CD4-positive, alpha-beta memory T cell (primary cell): ENCODE data around the gene MTUS2. TPM values are rescaled to one million over a fixed set of nuclear protein-coding genes. Genes with fewer than 3 reads are reported as not detected.

Experiments used
- CTCF ChIA-PET: fragments of 350-600 bp; sonication (Branson Sonifier 250); formaldehyde crosslinking; loops from one replicate; lab custom pipeline; 2021; ENCODE audit warnings: inconsistent platforms; ENCODE audit not compliant: partially characterized antibody; lab: Charles Lee
- POLR2A ChIA-PET: fragments of 350-600 bp; sonication (Branson Sonifier 250); formaldehyde crosslinking; loops from one replicate; lab custom pipeline; 2021; ENCODE audit not compliant: partially characterized antibody; lab: Charles Lee
- DNase-seq, 5 donors: peaks; one replicate each; pipeline versions ENCODE4 v3.0.0 to v3.0.0-alpha.2; 2020 to 2022; ENCODE audit warnings: mixed read lengths in 1 of 5
- H3K27ac ChIP-seq: one replicate; pipeline ENCODE4 v1.7.0; 2013; ENCODE audit warnings: low read depth, low read length
- H3K27me3 ChIP-seq: 2 replicates; pipeline ENCODE4 v1.7.0; 2013; ENCODE audit warnings: mild to moderate bottlenecking, low read length, moderate library complexity; ENCODE audit not compliant: insufficient read depth
- H3K36me3 ChIP-seq: 2 replicates; pipeline ENCODE4 v1.7.0; 2013; ENCODE audit warnings: mild to moderate bottlenecking, low read length, moderate library complexity; ENCODE audit not compliant: insufficient read depth
- H3K4me1 ChIP-seq: 2 replicates; pipeline ENCODE4 v1.7.0; 2013; ENCODE audit warnings: mild to moderate bottlenecking, low read length, moderate library complexity; ENCODE audit not compliant: insufficient read depth
- H3K4me3 ChIP-seq, 2 donors: one replicate each; pipeline ENCODE4 v1.7.0; 2013; ENCODE audit warnings: low read length in 2 of 2, mild to moderate bottlenecking in 1 of 2
- H3K9me3 ChIP-seq, 2 donors: one replicate each; pipeline ENCODE4 v1.7.0; 2013; ENCODE audit warnings: low read length in 2 of 2, control low read depth in 1 of 2; ENCODE audit not compliant: control insufficient read depth in 1 of 2
- H3K27ac Mint-ChIP-seq, 7 donors: one replicate each; pipeline ENCODE4 v1.8.0; 2020 to 2021; ENCODE audit warnings: mixed read lengths in 7 of 7, mild to moderate bottlenecking in 6 of 7, inconsistent platforms in 3 of 7, moderate library complexity in 3 of 7
- H3K27me3 Mint-ChIP-seq, 2 donors: one replicate each; pipeline ENCODE4 v1.8.0; 2020 to 2021; ENCODE audit warnings: mixed read lengths in 2 of 2
- H3K36me3 Mint-ChIP-seq, 2 donors: one replicate each; pipeline ENCODE4 v1.8.0; 2020 to 2021; ENCODE audit warnings: mixed read lengths in 2 of 2, inconsistent platforms in 1 of 2, mild to moderate bottlenecking in 1 of 2
- H3K4me1 Mint-ChIP-seq, 4 donors: one replicate each; pipeline ENCODE4 v1.8.0; 2020 to 2021; ENCODE audit warnings: mixed read lengths in 4 of 4, mild to moderate bottlenecking in 1 of 4
- H3K4me3 Mint-ChIP-seq, 8 donors: one replicate each; pipeline ENCODE4 v1.8.0; 2020 to 2021; ENCODE audit warnings: mixed read lengths in 8 of 8, mild to moderate bottlenecking in 7 of 8, moderate library complexity in 6 of 8, inconsistent platforms in 3 of 8
- H3K9me3 Mint-ChIP-seq, 8 donors: one replicate each; pipeline ENCODE4 v1.8.0; 2020 to 2021; ENCODE audit warnings: mixed read lengths in 8 of 8, mild to moderate bottlenecking in 5 of 8, inconsistent platforms in 3 of 8, moderate library complexity in 1 of 8
- intact Hi-C: fragments of 100-400 bp; cut with micrococcal nuclease; formaldehyde crosslinking; loops from one replicate; pipeline ENCODE4 v1.15.1; 2023
- polyA plus RNA-seq, 2 donors: library from polyadenylated mRNA; unstranded; fragments of 300-500 nt; fragmentation: Illumina TruSeq; gene quantifications; one replicate each; pipeline ENCODE4 v1.2.3, GENCODE V29; 2021
- total RNA-seq, 2 experiments: library from RNA; stranded (reverse); gene quantifications; one replicate each; pipeline ENCODE4 v1.2.3, GENCODE V29; 2021

MTUS2 gene
- total and polyA plus RNA-seq, 4 experiments from 2014 or later, result 0.12 to 1.1 (median 0.60) TPM

DNA sequence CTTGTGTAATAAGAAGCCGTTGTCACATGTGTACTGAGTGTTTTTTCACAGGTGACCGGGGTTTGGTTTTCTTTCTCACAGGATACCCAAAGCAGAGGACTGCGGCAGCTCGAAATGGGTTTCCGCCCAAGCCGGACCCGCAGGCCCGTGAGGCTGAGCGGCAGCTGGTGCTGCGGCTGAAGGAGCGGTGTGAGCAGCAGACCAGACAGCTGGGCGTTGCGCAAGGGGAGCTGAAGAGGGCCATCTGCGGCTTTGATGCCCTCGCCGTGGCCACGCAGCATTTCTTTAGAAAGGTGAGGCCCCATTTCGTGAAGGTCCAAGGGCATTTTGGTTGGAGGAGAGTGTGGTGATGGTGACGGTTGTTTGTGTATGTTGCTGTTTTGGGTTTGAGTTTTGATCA is 539.0 kb downstream of the MTUS2 start:
- H3K27me3 ChIP-seq, result no peaks in the 10 kb centered on the region
- POLR2A ChIA-PET, result no interaction called here
- no peak overlapping the region for H3K4me3 Mint-ChIP-seq
- no peaks in the 10 kb centered on the region for H3K9me3 ChIP-seq
- H3K9me3 Mint-ChIP-seq, result no peaks in the 10 kb centered on the region
- no peak overlapping the region for H3K27ac ChIP-seq
- no peak for DNase-seq
- no peak overlapping the region for H3K4me3 ChIP-seq
- no peak overlapping the region for H3K27ac Mint-ChIP-seq
- no peaks in the 10 kb centered on the region for H3K36me3 Mint-ChIP-seq
- H3K27me3 Mint-ChIP-seq, result peaks cover 14 to 16% of the 10 kb centered on the region in 2 donors
- CTCF ChIA-PET, result no interaction called here
- peaks cover 4% of the 10 kb centered on the region for H3K4me1 ChIP-seq
- peaks cover 0 to 4% (median 4%) of the 10 kb centered on the region in 4 donors for H3K4me1 Mint-ChIP-seq
- no peaks in the 10 kb centered on the region for H3K36me3 ChIP-seq
- intact Hi-C loops, result no loop called here

DNA sequence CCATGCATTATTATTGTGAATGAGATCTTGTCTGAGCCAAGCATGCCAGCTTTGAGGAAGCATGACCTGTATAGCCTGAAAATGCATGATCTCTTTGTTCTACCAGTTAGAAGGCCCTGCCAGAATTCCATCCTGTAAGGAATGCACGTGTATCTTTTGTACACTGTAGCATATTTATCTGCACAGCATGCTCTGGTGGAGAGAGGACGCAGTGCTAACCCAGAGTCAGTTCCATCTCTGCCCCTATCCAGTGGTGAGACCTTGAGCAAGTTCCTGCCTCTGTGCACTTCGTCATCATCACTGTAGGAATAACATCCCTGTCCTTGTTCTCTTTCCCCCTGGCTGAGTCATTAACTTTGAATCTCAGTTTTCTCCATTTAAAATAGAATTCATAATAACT is 541.6 kb downstream of the MTUS2 start:
- Histone ChIP-seq H3K27me3 (no peaks in the 10 kb centered on the region), H3K9me3 (no peaks in the 10 kb centered on the region), H3K27ac (no peak overlapping the region), H3K4me1 (peaks cover 4% of the 10 kb centered on the region), H3K36me3 (no peaks in the 10 kb centered on the region), H3K4me3 (no peak overlapping the region)
- ChIA-PET CTCF (interaction anchor here (1.7 kb wide), 1 partner anchor 282 kb away, joined by 4 read pairs; no protein-coding TSS in a partner anchor), POLR2A (no interaction called here)
- Mint-ChIP-seq H3K36me3 (no peaks in the 10 kb centered on the region), H3K4me1 (peaks cover 0 to 4% (median 4%) of the 10 kb centered on the region in 4 donors), H3K9me3 (no peaks in the 10 kb centered on the region), H3K4me3 (no peak overlapping the region), H3K27ac (no peak overlapping the region), H3K27me3 (peaks cover 5 to 10% of the 10 kb centered on the region in 2 donors)
- intact Hi-C loops, result loop anchor here (10.0 kb wide), 1 partner anchor 1037 kb away; no protein-coding TSS in a partner anchor
- DNase-seq, result no peak

DNA sequence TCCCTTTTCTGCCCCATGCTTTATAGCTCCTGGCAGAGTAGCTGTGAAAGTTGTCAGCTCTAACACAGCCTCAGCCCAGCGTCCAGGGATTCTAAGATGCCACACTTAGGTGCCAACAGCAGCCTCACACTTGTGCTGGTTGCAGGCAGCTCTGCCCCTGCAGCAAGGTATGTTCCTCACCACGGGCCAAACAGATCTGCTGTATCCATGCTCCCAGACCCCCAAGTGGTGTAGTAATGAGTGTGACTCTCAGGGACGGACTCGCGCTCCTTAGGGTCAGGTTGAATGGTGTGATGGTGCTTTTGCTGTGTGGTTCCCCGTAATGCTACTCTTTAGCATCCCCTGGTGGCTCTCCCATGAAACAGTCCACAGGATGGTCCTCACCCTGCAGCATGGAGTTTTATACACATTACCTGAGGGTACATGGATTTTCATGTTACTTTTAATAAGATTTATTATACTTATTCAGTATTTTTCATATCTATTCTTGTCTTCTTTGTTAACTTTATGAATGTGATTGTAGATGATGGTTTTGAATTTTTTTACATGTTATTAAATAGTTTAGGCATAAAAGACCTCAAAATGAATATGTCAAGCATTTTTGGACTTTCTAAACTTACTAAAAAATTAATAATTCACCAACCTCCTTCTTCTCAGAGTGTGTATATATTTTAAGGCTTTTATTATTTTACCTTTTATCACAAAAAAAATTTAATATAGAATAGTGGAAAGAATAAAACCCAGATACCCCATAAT is 542.9 kb downstream of the MTUS2 start:
- no peaks in the 10 kb centered on the region for H3K27me3 ChIP-seq
- CTCF ChIA-PET, result interaction anchor here (0.7 to 1.9 kb wide), 6 partner anchors 10 to 543 kb away, joined by 3 to 7 read pairs (median 4); partner anchors contain the start of gene MTUS2
- no peaks in the 10 kb centered on the region for H3K36me3 ChIP-seq
- intact Hi-C loops, result loop anchor here (1.0 to 10.0 kb wide), 2 partner anchors 282 to 1038 kb away; no protein-coding TSS in a partner anchor
- no peaks in the 10 kb centered on the region for H3K9me3 Mint-ChIP-seq
- H3K36me3 Mint-ChIP-seq, result no peaks in the 10 kb centered on the region
- peaks cover 0 to 4% (median 4%) of the 10 kb centered on the region in 4 donors for H3K4me1 Mint-ChIP-seq
- H3K27ac ChIP-seq, result no peak overlapping the region
- H3K4me1 ChIP-seq, result peaks cover 4% of the 10 kb centered on the region
- H3K27me3 Mint-ChIP-seq, result peaks cover 9 to 13% of the 10 kb centered on the region in 2 donors
- POLR2A ChIA-PET, result no interaction called here
- peak in 4 of 5 donors; percentile 37 to 49 (median 43) for DNase-seq
- H3K4me3 Mint-ChIP-seq, result peak overlapping the region in 5 of 8 donors; percentile 1 to 38 (median 24)
- H3K9me3 ChIP-seq, result no peaks in the 10 kb centered on the region
- H3K4me3 ChIP-seq, result no peak overlapping the region
- H3K27ac Mint-ChIP-seq, result peak overlapping the region in 1 of 7 donors; percentile 11

DNA sequence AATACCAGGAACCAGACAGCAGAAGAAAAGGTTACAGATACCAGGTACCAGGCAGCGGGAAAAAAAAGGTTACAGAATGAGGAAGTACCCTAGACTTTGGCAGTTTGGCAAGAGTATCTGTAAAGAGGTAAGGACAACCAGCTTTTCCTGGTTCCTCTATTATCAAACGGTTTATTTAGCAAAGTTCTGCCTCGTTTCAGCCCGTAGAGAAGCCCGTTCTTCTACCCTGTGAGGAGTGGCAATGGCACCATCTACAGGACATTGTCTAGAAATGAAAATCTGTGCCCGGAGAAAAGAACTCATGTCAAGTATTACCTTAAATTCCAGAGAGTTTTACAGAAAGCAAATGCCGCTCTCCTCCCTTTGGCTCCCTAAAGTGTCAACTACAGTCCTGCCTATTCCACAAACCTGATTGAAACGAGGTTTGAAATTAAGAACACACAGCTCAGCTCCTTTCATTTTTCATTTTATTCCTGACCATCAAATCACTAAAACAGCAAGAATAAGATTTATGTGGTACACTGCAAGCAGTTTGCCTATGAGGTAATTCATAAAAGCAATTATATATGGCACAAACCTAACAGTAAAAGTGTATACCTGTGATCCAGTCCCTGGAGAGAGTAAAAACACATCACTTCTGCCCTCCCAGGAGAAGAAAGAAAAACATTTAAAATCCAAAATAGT is 549.1 kb downstream of the MTUS2 start:
- H3K9me3 Mint-ChIP-seq, result peaks cover 0 to 2% (median 0%) of the 10 kb centered on the region in 8 donors
- ChIA-PET CTCF (interaction anchor here (0.9 to 1.0 kb wide), 2 partner anchors 15 to 421 kb away, joined by 3 to 4 read pairs; no protein-coding TSS in a partner anchor), POLR2A (no interaction called here)
- H3K36me3 Mint-ChIP-seq, result no peaks in the 10 kb centered on the region
- no peaks in the 10 kb centered on the region for H3K36me3 ChIP-seq
- peaks cover 0 to 6% (median 0%) of the 10 kb centered on the region in 4 donors for H3K4me1 Mint-ChIP-seq
- no peak overlapping the region for H3K27ac Mint-ChIP-seq
- no peak overlapping the region for H3K4me3 ChIP-seq
- no peaks in the 10 kb centered on the region for H3K4me1 ChIP-seq
- no peak overlapping the region for H3K4me3 Mint-ChIP-seq
- DNase-seq, result peak in 4 of 5 donors; percentile 1 to 31 (median 18)
- no peak overlapping the region for H3K27ac ChIP-seq
- H3K9me3 ChIP-seq, result no peaks in the 10 kb centered on the region
- no peaks in the 10 kb centered on the region for H3K27me3 ChIP-seq
- intact Hi-C loops, result loop anchor here (1.0 to 10.0 kb wide), 2 partner anchors 550 to 1044 kb away; no protein-coding TSS in a partner anchor
- H3K27me3 Mint-ChIP-seq, result peaks cover 17 to 24% of the 10 kb centered on the region in 2 donors

DNA sequence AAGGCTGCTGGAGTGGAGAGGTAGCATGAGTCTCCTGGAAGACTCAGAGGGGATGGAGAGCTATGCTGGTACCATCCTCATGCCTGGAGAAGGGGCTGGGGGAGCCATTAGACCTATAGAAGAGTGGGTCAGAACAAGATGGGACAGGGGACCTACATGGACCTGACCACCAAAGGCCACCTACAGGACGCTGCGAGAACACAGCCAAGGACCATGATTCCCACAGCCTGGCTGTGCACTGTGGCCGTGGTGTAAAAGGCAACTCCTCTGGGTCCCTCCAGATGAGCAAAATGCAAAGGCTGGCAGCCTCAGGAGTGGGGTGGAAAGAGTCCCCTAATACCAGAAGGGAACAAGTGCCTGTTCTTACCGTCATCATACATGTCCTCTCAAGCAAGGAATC is 559.1 kb downstream of the MTUS2 start:
- Mint-ChIP-seq H3K4me3 (no peak overlapping the region), H3K4me1 (no peaks in the 10 kb centered on the region), H3K36me3 (no peaks in the 10 kb centered on the region), H3K27me3 (peaks cover 3 to 6% of the 10 kb centered on the region in 2 donors), H3K27ac (no peak overlapping the region), H3K9me3 (peaks cover 0 to 7% (median 3%) of the 10 kb centered on the region in 8 donors)
- ChIA-PET POLR2A (no interaction called here), CTCF (no interaction called here)
- no peak for DNase-seq
- H3K4me3 ChIP-seq, result no peak overlapping the region
- H3K27me3 ChIP-seq, result no peaks in the 10 kb centered on the region
- no peaks in the 10 kb centered on the region for H3K36me3 ChIP-seq
- no peaks in the 10 kb centered on the region for H3K9me3 ChIP-seq
- H3K4me1 ChIP-seq, result no peaks in the 10 kb centered on the region
- no peak overlapping the region for H3K27ac ChIP-seq
- intact Hi-C loops, result no loop called here

DNA sequence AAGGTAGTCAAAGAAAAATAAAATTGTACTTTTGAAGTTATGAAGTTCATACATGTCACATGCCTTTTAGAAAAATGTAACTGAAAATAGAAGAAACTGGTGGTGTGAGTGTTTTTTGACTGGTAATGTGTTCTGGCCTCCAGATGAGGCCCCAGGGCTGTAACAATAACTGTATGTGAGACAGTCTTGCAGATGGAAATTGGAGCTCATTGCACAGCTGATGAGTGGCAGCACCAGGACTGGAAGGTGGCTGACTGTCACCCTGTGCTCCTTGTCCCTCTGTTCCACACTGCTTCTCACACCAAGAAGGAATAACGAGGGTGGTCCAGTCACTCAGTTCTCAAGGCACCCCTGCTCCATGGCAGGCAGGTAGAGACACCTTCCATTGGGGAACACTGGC is 559.7 kb downstream of the MTUS2 start:
- H3K27ac Mint-ChIP-seq, result no peak overlapping the region
- peaks cover 3 to 6% of the 10 kb centered on the region in 2 donors for H3K27me3 Mint-ChIP-seq
- intact Hi-C loops, result no loop called here
- H3K4me3 Mint-ChIP-seq, result no peak overlapping the region
- no peaks in the 10 kb centered on the region for H3K9me3 ChIP-seq
- H3K27me3 ChIP-seq, result no peaks in the 10 kb centered on the region
- peaks cover 0 to 7% (median 3%) of the 10 kb centered on the region in 8 donors for H3K9me3 Mint-ChIP-seq
- H3K4me1 Mint-ChIP-seq, result no peaks in the 10 kb centered on the region
- H3K36me3 ChIP-seq, result no peaks in the 10 kb centered on the region
- no peaks in the 10 kb centered on the region for H3K36me3 Mint-ChIP-seq
- no peak overlapping the region for H3K27ac ChIP-seq
- H3K4me3 ChIP-seq, result no peak overlapping the region
- POLR2A ChIA-PET, result no interaction called here
- DNase-seq, result no peak
- CTCF ChIA-PET, result no interaction called here
- H3K4me1 ChIP-seq, result no peaks in the 10 kb centered on the region

DNA sequence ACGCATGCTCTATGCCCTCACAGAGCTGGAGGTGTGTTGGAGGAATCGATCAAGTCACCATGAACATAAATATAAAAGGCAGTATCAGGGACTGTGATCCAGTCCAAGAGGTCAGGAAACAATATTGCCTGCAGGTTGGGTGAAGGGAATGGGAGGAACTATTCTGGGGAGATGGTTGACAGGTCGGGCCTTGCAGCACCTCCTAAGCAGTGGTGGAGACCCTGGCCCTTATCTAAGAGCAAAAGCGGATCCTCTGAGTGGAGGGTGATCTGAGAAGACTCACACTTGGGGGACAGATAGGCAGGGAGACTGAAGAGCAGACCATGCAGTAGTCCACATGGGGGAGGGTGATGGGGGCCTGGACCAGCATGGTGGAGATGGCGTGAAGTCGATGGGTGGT is 561.9 kb downstream of the MTUS2 start:
- ChIA-PET CTCF (no interaction called here), POLR2A (no interaction called here)
- no peaks in the 10 kb centered on the region for H3K27me3 ChIP-seq
- H3K9me3 ChIP-seq, result no peaks in the 10 kb centered on the region
- Mint-ChIP-seq H3K36me3 (no peaks in the 10 kb centered on the region), H3K9me3 (peaks cover 0 to 7% (median 3%) of the 10 kb centered on the region in 8 donors), H3K27ac (no peak overlapping the region), H3K4me1 (no peaks in the 10 kb centered on the region), H3K4me3 (no peak overlapping the region), H3K27me3 (peaks cover 3% of the 10 kb centered on the region in 2 donors)
- no peak overlapping the region for H3K27ac ChIP-seq
- intact Hi-C loops, result no loop called here
- H3K4me3 ChIP-seq, result no peak overlapping the region
- no peaks in the 10 kb centered on the region for H3K36me3 ChIP-seq
- H3K4me1 ChIP-seq, result no peaks in the 10 kb centered on the region
- no peak for DNase-seq
